Measurements from ENCODE around the gene MSI1.

MSI1 gene

DNA sequence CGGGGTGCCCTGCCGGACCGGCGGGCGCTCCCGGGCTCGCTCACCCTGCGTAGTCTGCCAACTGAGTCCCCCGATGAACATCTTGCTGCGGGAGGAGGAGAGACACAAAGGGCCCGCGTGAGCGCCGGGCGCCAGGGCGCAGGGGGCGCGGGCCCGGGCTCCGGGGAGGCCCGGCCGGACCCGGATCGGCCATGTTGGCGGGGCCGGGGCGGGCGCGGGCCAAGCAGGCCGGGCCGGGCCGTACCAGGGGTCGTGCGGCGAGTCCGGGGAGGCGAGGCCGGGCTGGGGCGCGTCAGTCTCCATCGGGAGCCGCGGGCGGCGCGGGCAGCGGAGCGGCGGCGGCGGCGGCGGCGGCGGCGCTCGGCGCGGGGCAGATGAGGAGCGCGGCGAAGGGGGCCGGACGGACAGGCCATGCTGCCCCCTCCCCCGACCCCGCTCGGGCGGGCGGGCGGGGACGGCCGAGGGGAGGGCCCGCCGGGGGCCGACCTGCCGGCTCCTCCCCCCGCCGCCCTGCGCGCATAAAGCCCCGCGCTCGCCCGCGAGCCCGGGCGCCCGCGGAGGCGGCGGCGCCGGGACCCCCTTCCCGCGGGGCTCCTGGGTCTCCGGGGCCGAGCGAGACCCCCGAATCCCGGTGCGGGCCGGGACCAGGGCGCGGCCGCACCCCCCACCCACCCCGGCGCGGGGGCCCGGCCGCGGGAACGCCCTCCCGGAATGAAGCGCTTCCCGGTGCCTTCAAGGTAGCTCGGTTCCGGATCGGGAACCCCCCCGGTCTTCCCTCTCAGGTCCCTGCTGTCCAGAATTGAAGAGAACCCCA lies at the start of gene MSI1:
TSS of gene MSI1 (minus strand) at position 376 of the 814 bp plus-strand sequence. CDS start at position 303, 73 bp downstream.
- DNase-seq (ENCODE audit: low spot score), result no peak
- TF ChIP-seq, protein P1, sequence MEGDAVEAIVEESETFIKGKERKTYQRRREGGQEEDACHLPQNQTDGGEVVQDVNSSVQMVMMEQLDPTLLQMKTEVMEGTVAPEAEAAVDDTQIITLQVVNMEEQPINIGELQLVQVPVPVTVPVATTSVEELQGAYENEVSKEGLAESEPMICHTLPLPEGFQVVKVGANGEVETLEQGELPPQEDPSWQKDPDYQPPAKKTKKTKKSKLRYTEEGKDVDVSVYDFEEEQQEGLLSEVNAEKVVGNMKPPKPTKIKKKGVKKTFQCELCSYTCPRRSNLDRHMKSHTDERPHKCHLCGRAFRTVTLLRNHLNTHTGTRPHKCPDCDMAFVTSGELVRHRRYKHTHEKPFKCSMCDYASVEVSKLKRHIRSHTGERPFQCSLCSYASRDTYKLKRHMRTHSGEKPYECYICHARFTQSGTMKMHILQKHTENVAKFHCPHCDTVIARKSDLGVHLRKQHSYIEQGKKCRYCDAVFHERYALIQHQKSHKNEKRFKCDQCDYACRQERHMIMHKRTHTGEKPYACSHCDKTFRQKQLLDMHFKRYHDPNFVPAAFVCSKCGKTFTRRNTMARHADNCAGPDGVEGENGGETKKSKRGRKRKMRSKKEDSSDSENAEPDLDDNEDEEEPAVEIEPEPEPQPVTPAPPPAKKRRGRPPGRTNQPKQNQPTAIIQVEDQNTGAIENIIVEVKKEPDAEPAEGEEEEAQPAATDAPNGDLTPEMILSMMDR (IDR thresholded peaks at IDR 0.05; ENCODE audit: extremely low read depth, missing control alignments), result no peak

DNA sequence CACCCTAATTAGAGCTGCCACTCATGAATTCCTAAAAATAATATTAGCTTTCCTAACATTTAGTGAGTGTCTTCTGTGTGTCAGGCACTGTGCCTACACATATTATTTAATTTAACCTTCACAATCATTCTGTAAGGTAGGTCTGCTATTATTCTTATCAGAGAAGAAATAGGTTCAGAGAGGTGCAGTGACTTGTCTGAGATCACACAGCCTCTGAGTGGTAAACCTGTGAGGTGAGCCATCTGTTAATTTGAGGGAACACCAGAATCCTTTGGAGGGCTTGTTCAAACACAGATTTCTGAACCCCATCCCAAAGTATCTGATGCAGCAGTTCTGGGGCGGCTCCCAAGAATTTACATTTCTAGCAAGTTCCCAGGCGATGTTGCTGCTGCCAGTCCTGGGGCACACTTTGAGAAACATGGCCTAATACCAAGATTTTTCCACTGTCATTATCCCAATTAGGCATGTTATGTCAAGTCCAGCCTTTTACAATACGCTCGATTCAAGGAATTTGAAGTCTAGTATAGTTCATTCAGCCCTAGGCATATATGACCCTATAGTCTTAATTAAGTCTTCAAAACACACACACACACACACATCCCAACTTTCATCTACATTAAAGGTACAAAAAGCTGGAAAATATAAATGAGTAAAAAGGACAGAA lies 49.1 kb upstream of the MSI1 start:
- TF ChIP-seq, protein P1 (IDR thresholded peaks at IDR 0.05; ENCODE audit: extremely low read depth, missing control alignments), result no peak
- DNase-seq (ENCODE audit: low spot score), result no peak

DNA sequence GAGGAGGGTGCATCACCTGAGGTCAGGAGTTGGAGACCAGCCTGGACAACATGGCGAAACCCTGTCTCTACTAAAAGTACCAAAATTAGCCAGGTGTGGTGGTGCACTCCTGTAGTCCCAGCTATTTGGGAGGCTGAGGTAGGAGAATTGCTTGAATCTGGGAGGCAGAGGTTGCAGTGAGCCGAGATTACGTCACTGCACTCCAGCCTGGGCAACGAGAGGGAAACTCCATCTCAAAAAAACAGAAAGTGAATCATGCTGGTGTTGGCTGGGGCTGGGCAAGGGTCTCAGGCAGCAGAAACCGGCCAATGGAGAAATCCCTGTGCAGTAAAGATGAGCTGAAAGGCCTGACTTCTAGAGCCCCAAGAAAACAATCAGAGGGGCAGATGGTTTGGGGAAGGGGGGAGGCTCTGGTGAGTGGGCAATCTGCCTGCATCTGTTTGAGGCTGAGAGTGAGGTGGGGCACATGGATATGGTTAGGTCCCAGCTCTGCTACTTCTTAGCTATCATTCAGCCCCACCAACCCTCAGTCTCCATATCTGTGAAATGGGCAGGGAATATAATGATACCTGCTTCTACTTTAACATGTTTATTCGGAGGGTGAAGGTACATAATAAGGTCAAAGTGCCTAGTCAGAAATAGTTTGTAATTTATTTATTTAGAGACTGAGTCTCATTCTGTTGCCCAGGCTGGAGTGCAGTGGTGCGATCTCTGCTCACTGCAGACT lies 47.7 kb upstream of the MSI1 start:
- TF ChIP-seq, protein P1 (IDR thresholded peaks at IDR 0.05; ENCODE audit: extremely low read depth, missing control alignments), result no peak
- DNase-seq (ENCODE audit: low spot score), result no peak

DNA sequence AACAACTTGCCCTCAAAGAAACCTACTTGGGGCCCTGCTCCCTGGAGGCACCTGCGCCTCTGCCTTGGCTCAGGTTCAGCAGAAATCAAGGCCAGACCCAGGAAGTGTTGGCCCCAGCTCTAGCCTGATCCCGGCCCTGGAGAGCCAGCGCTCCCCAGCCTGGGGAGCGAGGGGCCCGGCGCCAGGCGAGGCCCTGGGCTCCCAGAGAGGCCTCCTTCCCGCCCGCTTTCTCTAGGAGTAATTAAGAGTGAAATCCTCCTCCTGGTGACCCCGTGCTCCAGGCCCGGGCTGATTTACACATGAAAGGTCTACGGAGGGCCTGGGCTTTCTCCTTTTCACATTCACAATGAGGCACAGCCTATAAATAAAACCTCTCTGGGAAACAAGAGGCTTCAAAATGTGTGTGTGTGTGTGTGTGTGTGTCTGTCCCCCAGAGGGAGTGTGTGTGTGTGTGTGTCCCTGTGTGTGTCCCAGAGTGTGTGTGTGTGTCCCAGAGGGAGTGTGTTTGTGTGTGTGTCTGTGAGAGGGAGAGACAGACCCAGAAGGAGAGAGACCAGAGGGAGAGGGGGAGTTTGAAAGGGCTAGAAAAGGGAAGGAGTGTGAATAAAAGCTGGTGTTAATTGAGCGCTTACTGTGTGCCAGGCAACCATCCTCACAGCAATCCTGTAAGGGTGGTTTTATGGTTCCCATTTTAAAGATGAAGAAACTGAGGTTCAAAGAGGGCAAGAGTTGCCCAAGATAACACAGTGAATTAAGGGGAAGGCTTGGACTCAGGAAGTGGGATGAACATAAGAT lies 45.1 kb upstream of the MSI1 start:
- no peak for DNase-seq (ENCODE audit: low spot score)
- TF ChIP-seq, protein P1 (IDR thresholded peaks at IDR 0.05; ENCODE audit: extremely low read depth, missing control alignments), result no peak

DNA sequence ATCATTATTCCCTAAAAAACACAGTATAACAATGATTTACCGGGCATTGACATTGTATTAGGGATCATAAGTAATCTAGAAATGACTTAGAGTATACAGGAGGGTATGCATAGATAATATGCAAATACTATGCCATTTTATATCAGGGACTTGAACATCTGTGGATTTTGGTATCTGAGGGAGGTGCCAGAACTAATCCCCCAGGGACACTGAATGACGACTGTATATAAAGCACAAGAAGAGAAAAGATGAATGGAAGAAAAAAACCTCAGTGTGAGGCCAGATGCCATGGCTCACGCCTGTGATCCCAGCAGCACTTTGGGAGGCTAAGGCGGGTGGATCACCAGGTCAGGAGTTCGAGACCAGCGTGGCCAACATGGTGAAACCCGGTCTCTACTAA lies 43.5 kb upstream of the MSI1 start:
- TF ChIP-seq, protein P1 (IDR thresholded peaks at IDR 0.05; ENCODE audit: extremely low read depth, missing control alignments), result no peak
- no peak for DNase-seq (ENCODE audit: low spot score)

DNA sequence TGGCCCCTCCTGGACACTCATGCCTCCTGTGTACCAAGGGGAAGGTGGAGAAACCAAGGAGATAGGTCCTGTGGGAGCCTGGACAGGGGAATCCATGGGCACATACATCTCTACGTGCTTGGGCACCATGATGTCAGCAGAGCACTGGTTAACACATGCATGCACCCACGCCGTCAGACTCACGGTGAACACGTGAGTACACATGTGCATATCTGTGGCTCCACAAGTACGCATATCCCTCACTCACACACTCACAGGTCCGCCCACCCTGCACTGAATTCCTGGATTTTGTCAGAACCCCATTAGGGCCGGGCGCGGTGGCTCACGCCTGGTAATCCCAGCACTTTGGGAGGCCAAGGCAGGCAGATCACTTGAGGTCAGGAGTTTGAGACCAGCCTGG lies 39.8 kb upstream of the MSI1 start:
- no peak for DNase-seq (ENCODE audit: low spot score)
- TF ChIP-seq, protein P1 (IDR thresholded peaks at IDR 0.05; ENCODE audit: extremely low read depth, missing control alignments), result no peak
